Peyer's patch (tissue), 4 donors: ENCODE measurements around the gene MIPEP. TPM values are rescaled to one million over a fixed set of nuclear protein-coding genes. Genes with fewer than 3 reads are reported as not detected.

Source experiments
- DNase-seq, 3 donors: peaks; one replicate each; pipeline ENCODE4 v3.0.0-alpha.2; 2017 to 2019
- H3K27ac ChIP-seq, 4 donors: fragments of 200-600 bp; sonication (generic); one replicate each; pipeline ENCODE4 v1.5.1; 2016 to 2019
- H3K27me3 ChIP-seq, 2 donors: fragments of 200-600 bp; sonication (generic); one replicate each; pipeline ENCODE4 v1.5.1; 2019
- H3K36me3 ChIP-seq, 3 donors: fragments of 200-600 bp; sonication (generic); one replicate each; pipeline ENCODE4 v1.5.1; 2016 to 2019
- H3K4me1 ChIP-seq, 4 donors: fragments of 200-600 bp; sonication (generic); one replicate each; pipeline ENCODE4 v1.5.1; 2016 to 2019
- H3K4me3 ChIP-seq, 4 donors: fragments of 200-600 bp; sonication (generic); 1 replicate in 3 of 4; 2 replicates in 1 of 4; pipeline ENCODE4 v1.5.1; 2016 to 2019; ENCODE audit warnings: mild to moderate bottlenecking in 1 of 4
- H3K9me3 ChIP-seq, 4 donors: fragments of 200-600 bp; sonication (generic); one replicate each; pipeline ENCODE4 v1.5.1; 2016 to 2019; ENCODE audit warnings: mild to moderate bottlenecking in 1 of 4
- CTCF ChIP-seq, 6 experiments: fragments of 450-650 bp in 4 of 6; fragments of 200-600 bp in 2 of 6; sonication (generic) in 1 of 6; IDR thresholded peaks; one replicate each; pipeline ENCODE4 v1.5.1; 2017 to 2019; ENCODE audit warnings: antibody characterized with exemption in 6 of 6, mild to moderate bottlenecking in 3 of 6, moderate library complexity in 1 of 6
- POLR2A ChIP-seq, 2 donors: fragments of 450-650 bp; IDR thresholded peaks; one replicate each; pipeline ENCODE4 v1.5.1; 2017; ENCODE audit warnings: antibody characterized with exemption in 2 of 2, mild to moderate bottlenecking in 2 of 2, moderate library complexity in 2 of 2
- total RNA-seq, 4 donors: library from RNA; depleted of rRNA; stranded (reverse); fragments of >200 nt; gene quantifications; one replicate each; pipeline ENCODE4 v1.1.0, GENCODE V29; 2016

The MIPEP gene
- total RNA-seq, 4 donors from 2014 or later, result 10.7 to 17.0 (median 12.5) TPM

GRCh38 chr13:23744315-23744714 lies 144.9 kb downstream of the MIPEP start:
- no peak overlapping the region for H3K27ac ChIP-seq
- H3K4me3 ChIP-seq, result no peak overlapping the region
- H3K36me3 ChIP-seq, result no peaks in the 10 kb centered on the region
- no peaks in the 10 kb centered on the region for H3K9me3 ChIP-seq
- no peak for DNase-seq
- no peaks in the 10 kb centered on the region for H3K27me3 ChIP-seq
- no peaks in the 10 kb centered on the region for H3K4me1 ChIP-seq
- no peak for TF ChIP-seq POLR2A (IDR thresholded peaks at IDR 0.05)
- TF ChIP-seq CTCF (IDR thresholded peaks at IDR 0.05), result no peak

- H3K4me3 ChIP-seq, result no peak overlapping the region
- no peak for DNase-seq
- no peaks in the 10 kb centered on the region for H3K36me3 ChIP-seq
- no peaks in the 10 kb centered on the region for H3K4me1 ChIP-seq
- no peak overlapping the region for H3K27ac ChIP-seq
- no peak for TF ChIP-seq POLR2A (IDR thresholded peaks at IDR 0.05)
- TF ChIP-seq CTCF (IDR thresholded peaks at IDR 0.05), result no peak
- no peaks in the 10 kb centered on the region for H3K27me3 ChIP-seq
- no peaks in the 10 kb centered on the region for H3K9me3 ChIP-seq
Measured at GRCh38 chr13:23743278-23744076, 145.7 kb downstream of the MIPEP start.

- Histone ChIP-seq H3K4me1 (no peaks in the 10 kb centered on the region), H3K4me3 (no peak overlapping the region), H3K9me3 (no peaks in the 10 kb centered on the region), H3K36me3 (no peaks in the 10 kb centered on the region), H3K27me3 (no peaks in the 10 kb centered on the region), H3K27ac (no peak overlapping the region)
- DNase-seq, result no peak
- TF ChIP-seq POLR2A (IDR thresholded peaks at IDR 0.05) (no peak), CTCF (IDR thresholded peaks at IDR 0.05) (peak in 1 of 6 experiments; percentile 11)
Measured at GRCh38 chr13:23741879-23742510, 147.2 kb downstream of the MIPEP start.

GRCh38 chr13:23740002-23740401 lies 149.2 kb downstream of the MIPEP start:
- no peak for DNase-seq
- TF ChIP-seq CTCF (IDR thresholded peaks at IDR 0.05) (no peak), POLR2A (IDR thresholded peaks at IDR 0.05) (no peak)
- Histone ChIP-seq H3K36me3 (no peaks in the 10 kb centered on the region), H3K9me3 (no peaks in the 10 kb centered on the region), H3K4me1 (no peaks in the 10 kb centered on the region), H3K27me3 (no peaks in the 10 kb centered on the region), H3K4me3 (no peak overlapping the region), H3K27ac (no peak overlapping the region)

GRCh38 chr13:23739596-23739995 lies 149.6 kb downstream of the MIPEP start:
- no peak for DNase-seq
- Histone ChIP-seq H3K4me3 (no peak overlapping the region), H3K9me3 (no peaks in the 10 kb centered on the region), H3K36me3 (no peaks in the 10 kb centered on the region), H3K27ac (no peak overlapping the region), H3K27me3 (no peaks in the 10 kb centered on the region), H3K4me1 (no peaks in the 10 kb centered on the region)
- no peak for TF ChIP-seq POLR2A (IDR thresholded peaks at IDR 0.05)
- TF ChIP-seq CTCF (IDR thresholded peaks at IDR 0.05), result no peak
